Measurements from ENCODE around the gene PPP6R2. TPM values are rescaled to one million over a fixed set of nuclear protein-coding genes. Genes with fewer than 3 reads are reported as not detected.

The PPP6R2 gene, protein sequence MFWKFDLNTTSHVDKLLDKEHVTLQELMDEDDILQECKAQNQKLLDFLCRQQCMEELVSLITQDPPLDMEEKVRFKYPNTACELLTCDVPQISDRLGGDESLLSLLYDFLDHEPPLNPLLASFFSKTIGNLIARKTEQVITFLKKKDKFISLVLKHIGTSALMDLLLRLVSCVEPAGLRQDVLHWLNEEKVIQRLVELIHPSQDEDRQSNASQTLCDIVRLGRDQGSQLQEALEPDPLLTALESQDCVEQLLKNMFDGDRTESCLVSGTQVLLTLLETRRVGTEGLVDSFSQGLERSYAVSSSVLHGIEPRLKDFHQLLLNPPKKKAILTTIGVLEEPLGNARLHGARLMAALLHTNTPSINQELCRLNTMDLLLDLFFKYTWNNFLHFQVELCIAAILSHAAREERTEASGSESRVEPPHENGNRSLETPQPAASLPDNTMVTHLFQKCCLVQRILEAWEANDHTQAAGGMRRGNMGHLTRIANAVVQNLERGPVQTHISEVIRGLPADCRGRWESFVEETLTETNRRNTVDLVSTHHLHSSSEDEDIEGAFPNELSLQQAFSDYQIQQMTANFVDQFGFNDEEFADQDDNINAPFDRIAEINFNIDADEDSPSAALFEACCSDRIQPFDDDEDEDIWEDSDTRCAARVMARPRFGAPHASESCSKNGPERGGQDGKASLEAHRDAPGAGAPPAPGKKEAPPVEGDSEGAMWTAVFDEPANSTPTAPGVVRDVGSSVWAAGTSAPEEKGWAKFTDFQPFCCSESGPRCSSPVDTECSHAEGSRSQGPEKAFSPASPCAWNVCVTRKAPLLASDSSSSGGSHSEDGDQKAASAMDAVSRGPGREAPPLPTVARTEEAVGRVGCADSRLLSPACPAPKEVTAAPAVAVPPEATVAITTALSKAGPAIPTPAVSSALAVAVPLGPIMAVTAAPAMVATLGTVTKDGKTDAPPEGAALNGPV
- total RNA-seq: 10 to 100 TPM; 33.7 to 34.7 TPM

DNA sequence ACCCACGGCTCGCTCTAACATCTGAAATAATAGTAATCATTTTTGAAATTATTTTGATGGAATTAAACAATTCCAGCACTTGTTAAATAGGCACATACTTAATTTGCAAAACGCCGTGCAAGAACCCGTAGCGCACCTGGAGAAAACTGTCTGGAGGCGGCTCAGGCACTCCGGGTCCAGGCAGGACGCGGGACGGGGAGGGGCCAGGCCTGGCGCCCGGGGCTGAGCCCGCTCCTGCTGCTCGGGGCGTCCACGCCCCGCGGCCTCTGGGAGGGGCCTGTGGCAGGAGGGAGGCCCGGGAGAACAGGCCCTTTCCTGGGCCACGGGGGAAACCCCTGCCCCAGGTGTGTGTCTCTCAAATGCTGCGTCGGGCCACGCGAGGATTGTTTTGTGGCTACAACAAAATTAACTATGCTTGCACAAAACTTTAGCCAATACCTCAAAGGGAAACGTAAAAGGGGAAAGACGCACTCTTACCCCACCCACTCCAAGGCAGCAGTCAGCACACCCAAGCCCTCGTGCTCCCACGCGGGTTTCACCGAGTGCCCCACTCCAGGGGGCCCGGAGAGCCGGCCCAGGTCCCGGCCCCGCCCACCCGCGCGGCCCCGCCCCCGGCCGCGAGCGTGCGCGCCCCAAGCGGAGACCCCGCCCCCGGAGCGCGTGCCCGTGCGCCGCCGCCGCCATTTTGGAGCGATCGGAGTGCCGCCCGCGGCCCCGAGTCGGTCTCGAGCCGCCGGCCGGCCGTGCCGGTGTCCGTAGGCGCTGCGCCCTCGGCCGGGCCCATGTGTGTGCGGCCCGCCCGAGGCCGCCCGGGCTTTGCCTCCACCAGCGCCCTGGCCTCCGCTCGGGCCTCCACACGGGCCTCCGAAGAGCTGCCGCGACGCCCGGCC lies at the start of gene PPP6R2:
Gene PPP6R2 (plus strand): TSS at position 677 of the 890 bp plus-strand sequence. CDS start 50,582 bp downstream, outside the sequence.
- DNase-seq: peak; percentile 85
- intact Hi-C loops (cut with micrococcal nuclease): loop anchor here (1.0 to 2.0 kb wide), 6 partner anchors 16 to 278 kb away; partner anchors contain the start of genes DENND6B and NCAPH2
- CTCF ChIA-PET: interaction anchor here (0.7 to 2.3 kb wide), 13 partner anchors 10 to 278 kb away, joined by 3 to 25 read pairs (median 3); partner anchors contain the start of genes HDAC10 and SCO2
- Mint-ChIP-seq H3K36me3 (ENCODE audit: low read depth) (no peaks in the 10 kb centered on the region), H3K4me1 (ENCODE audit: low read depth) (peaks cover 8% of the 10 kb centered on the region), H3K9me3 (no peaks in the 10 kb centered on the region), H3K4me3 (peak within 1 kb of the TSS; percentile 71), H3K27me3 (ENCODE audit: low read depth) (no peaks in the 10 kb centered on the region), H3K27ac (peak within 1 kb of the TSS; percentile 82)

DNA sequence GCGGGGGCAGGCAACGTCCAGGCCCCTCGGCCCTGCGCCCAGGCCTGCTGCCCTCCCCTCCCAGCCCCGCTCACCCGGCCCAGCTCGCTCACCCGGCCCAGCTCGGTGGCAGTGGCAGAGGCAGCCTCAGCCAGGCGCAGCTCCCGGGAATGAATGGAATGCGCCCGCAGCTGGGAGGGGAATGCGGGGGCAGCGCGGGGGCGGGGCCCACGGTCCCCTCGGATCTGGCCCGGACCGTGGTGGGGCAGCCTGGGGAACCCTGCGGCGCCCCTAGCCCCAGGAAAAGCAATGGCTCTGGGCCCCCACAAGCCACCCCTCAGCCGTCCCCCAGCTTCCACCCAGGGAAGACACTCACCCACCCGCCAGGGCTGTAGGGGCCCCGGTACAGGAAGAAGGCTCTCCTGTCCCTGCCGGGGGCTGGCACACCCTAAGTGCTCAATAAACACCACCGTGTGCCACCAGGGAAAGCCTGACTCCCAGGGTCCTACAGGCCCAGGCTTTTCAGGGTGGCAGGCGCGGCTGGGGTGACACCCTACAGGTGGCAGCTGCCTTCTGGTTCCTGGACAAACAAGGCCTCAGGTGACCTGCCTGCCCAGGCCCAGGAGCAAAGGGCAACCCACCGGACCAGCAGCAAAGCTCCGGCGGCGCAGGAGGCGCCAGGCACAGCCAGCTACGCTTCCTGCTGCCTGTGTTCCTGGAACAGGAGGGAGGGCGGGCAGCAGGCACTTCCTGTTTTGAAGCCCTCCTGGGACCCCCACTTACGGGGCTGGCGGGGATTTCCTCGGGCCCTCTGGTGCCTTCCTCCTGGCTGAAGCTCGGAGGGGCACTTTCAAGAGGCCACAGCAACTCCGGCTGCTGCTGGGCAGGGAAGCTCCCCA lies 49.4 kb upstream of the PPP6R2 start:
- CTCF ChIA-PET: no interaction called here

DNA sequence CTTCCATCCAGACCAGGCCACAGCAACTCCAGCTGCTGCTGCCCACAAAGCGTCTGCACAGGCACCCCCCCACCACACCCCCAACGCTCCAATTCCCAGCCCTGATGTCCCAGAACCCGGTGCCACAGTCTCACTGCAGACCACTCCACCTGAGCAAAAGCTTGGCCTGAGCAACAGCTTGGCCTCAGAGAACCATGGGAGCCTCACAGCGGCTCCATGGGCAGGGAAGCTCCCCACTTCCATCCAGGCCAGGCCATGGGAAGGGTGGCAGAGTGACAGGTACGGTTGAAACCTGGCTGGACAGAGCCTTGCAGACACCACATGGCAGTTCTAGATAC lies 48.8 kb upstream of the PPP6R2 start:
- Mint-ChIP-seq H3K27ac (no peak overlapping the region), H3K27me3 (ENCODE audit: low read depth) (peaks cover 19% of the 10 kb centered on the region)

More for the DNA sequence above, 49.4 kb upstream of the PPP6R2 start:
- Mint-ChIP-seq H3K9me3 (no peaks in the 10 kb centered on the region), H3K4me3 (no peak overlapping the region), H3K36me3 (ENCODE audit: low read depth) (no peaks in the 10 kb centered on the region), H3K27me3 (ENCODE audit: low read depth) (peaks cover 15% of the 10 kb centered on the region), H3K27ac (no peak overlapping the region), H3K4me1 (ENCODE audit: low read depth) (peaks cover 6% of the 10 kb centered on the region)
- intact Hi-C loops (cut with micrococcal nuclease): no loop called here
- DNase-seq: no peak

DNA sequence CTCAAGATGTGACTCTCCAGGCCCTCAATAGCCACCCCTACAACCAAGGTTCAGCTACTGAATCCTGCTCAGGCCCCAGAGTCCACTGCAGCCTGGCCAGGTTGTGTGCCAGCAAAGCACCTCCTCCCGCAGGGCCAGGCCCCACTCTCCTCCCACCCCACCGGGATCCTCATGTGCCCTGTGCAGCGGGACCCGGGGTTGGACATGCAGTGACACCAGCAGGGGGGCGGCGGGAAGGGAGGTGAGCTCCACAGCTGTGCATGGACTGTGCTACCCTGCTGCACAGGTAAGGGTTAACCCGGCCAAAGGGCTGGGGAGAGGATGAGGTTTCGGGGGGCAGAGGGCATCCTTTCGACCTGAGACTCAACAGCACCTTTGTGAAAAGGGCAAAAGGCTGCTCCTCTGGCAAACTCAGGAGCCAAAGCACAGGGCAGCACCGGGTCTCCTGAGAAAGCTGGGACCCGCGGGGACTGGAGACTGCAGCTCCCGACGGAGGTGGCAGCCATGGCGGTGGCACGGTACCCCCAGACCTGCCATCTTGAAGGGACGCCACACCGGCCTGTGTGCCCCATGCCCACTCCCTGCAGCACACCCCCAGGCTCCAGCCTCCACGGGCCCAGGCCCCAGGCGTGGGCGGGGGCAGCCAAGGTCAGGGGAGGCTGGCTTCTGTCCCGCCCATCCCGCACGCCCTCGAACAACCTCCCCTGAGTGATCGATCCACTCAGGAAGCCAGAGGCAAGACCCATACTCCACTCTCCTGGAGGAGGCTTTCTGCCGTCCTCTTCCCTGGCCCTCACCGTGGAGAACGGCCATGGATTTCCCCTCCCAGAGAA lies 46.3 kb upstream of the PPP6R2 start:
- no peak overlapping the region for H3K4me3 Mint-ChIP-seq
- H3K36me3 Mint-ChIP-seq (ENCODE audit: low read depth): no peaks in the 10 kb centered on the region
- peaks cover 17% of the 10 kb centered on the region for H3K27me3 Mint-ChIP-seq (ENCODE audit: low read depth)
- no peak for DNase-seq
- CTCF ChIA-PET: no interaction called here
- intact Hi-C loops (cut with micrococcal nuclease): no loop called here
- no peaks in the 10 kb centered on the region for H3K9me3 Mint-ChIP-seq
- H3K4me1 Mint-ChIP-seq (ENCODE audit: low read depth): peaks cover 6% of the 10 kb centered on the region
- no peak overlapping the region for H3K27ac Mint-ChIP-seq

More for the DNA sequence above, 48.8 kb upstream of the PPP6R2 start:
- intact Hi-C loops (cut with micrococcal nuclease): no loop called here
- Mint-ChIP-seq H3K36me3 (ENCODE audit: low read depth) (no peaks in the 10 kb centered on the region), H3K4me1 (ENCODE audit: low read depth) (peaks cover 6% of the 10 kb centered on the region), H3K4me3 (no peak overlapping the region), H3K9me3 (no peaks in the 10 kb centered on the region)
- DNase-seq: no peak
- CTCF ChIA-PET: no interaction called here

DNA sequence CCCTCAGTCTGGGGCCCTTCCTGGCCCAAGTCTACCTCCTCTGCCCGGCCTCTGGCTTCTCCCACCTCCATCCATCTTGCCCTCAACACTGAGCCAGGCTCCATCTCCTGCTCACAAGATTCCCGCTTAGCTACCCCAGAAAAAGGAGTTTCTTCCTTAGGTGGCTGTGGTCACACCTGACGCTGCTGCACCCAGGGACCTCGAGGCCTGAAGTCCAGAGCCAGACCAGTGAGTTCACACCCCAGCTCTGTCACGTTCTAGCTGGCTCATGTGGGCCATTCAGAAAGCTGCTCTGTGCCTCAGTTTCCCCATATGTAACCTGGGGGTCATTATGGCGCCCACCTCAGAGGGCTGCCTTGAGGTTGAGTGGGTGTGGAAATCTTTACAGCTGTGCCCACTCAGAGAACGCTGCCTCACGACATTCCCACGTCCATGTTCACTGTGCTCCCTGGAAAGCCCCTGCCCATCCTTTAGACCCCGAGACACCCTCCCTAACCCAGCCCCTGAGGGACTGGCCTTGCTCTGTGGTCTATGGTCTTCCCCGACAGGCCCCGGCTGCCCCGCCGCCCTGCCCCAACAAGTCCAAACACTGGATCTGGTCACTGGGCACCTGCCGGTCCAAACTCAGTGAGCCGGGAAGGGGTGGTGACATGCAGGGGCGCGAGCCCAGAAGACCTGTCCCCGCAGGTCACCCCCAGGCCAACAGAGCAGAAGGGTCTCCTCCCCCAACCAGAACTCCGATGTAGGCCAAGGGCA lies 45.4 kb upstream of the PPP6R2 start:
- H3K36me3 Mint-ChIP-seq (ENCODE audit: low read depth): no peaks in the 10 kb centered on the region
- H3K9me3 Mint-ChIP-seq: no peaks in the 10 kb centered on the region
- CTCF ChIA-PET: no interaction called here
- H3K4me3 Mint-ChIP-seq: no peak overlapping the region
- no peak for DNase-seq
- intact Hi-C loops (cut with micrococcal nuclease): no loop called here
- H3K27me3 Mint-ChIP-seq (ENCODE audit: low read depth): peaks cover 13% of the 10 kb centered on the region
- peaks cover 3% of the 10 kb centered on the region for H3K4me1 Mint-ChIP-seq (ENCODE audit: low read depth)
- no peak overlapping the region for H3K27ac Mint-ChIP-seq

DNA sequence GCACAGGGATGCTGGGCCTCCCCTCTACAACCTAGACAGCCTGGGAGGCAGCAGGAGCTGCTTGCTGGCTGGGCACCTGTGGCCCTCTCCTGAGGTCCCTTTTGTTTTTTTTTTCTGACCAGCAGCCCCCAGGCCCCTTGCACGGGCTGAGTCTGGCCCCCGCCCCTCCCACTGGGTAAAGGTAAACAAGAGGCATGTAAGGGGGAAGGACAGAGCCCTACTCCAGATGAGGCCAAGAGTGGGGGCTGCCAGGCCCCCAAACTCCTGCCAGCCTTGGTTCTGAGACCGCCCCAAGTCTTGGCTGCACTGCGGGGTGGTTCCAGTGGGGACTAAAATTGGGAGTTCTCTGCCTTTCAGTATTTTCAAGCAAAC lies 44.9 kb upstream of the PPP6R2 start:
- intact Hi-C loops (cut with micrococcal nuclease): no loop called here
- DNase-seq: no peak
- Mint-ChIP-seq H3K4me3 (no peak overlapping the region), H3K4me1 (ENCODE audit: low read depth) (no peaks in the 10 kb centered on the region), H3K36me3 (ENCODE audit: low read depth) (no peaks in the 10 kb centered on the region), H3K27me3 (ENCODE audit: low read depth) (peaks cover 13% of the 10 kb centered on the region), H3K9me3 (no peaks in the 10 kb centered on the region), H3K27ac (no peak overlapping the region)
- CTCF ChIA-PET: no interaction called here

DNA sequence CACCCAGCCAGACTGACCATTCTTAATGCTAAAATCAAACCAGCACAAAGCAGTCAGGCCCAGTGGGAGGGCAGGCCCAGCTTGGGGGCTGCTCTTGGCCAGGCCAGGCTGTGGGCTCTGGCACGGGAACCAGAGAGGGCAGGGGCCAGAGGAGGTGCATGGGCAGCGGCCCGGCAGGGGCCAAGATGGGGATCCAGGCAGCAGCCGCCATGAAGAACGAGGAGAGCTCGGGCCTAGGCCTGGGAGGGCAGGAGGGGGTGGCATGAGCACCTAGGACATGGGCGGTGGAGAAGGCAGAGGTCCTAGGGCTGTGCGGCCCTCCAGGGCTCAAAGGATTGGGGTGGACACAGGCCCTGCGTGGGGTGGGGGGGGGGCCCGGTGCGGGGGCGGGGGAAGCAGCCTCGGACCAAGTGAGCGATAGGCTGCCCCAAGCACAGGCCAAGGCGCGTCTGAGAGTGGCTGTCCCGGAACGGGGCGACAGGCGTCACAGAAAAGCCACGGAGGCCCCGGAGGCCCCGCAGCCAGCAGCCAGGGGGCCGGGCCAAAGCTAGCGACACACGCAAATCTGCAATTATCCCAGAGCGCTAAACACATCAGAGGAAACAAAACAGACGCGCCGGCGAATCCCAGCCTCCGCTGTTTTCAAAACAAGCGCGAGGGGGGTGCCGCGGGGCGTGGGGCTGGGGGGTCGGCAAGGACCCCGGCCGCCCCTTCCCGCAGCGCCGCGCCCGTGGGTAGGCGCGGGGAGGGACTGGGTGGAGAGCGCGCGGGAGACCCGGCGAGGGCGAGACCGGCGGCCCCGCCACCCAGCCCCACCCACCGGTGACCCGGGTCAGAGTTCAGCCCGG lies 44.0 kb upstream of the PPP6R2 start:
- Mint-ChIP-seq H3K36me3 (ENCODE audit: low read depth) (no peaks in the 10 kb centered on the region), H3K4me3 (no peak overlapping the region), H3K27ac (no peak overlapping the region), H3K4me1 (ENCODE audit: low read depth) (no peaks in the 10 kb centered on the region), H3K27me3 (ENCODE audit: low read depth) (peaks cover 13% of the 10 kb centered on the region), H3K9me3 (no peaks in the 10 kb centered on the region)
- DNase-seq: no peak
- CTCF ChIA-PET: interaction anchor here (1.0 kb wide), 1 partner anchor 43 kb away, joined by 3 read pairs; no protein-coding TSS in a partner anchor
- intact Hi-C loops (cut with micrococcal nuclease): no loop called here

DNA sequence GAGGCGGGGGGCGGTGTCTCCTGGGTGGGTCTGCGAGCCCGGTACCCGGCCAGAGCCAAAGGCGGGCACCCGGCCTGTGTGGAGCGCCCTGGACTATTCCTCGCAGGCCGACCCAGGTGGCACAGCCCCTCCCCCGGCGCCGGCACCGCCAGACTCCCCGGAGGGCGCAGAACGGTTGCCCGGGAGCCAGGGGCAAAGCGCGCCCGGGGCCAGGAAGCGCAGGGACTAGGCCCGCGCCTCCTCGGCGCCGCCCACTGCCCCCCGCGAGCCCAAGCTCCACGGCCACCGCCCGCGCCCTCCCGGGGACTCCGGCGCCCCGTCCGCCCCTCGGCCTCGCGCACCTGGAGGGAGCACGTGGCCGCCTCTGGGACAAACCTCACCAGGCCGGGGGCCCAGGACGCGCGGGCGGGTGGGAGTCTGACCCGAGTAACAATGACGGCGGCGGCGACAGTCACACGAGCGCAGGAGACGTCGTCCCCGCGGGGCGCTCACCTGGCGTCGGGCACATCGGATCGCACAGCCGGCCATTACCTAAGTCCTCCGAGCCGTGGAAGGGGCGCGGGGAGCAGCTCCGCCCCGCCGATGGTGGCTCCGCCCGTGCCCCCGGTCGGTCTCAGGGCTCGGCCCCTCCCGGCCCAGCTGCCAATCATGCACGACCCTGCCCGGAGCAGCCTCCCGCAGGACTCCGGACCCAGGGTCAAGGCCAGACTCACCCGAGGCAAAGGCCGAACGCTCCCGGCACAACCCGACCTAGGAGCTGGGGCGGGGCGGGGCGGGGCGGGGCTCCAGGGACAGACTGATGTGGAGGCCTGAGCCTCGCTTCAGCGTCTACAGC lies 43.1 kb upstream of the PPP6R2 start:
- Mint-ChIP-seq H3K27me3 (ENCODE audit: low read depth) (peaks cover 15% of the 10 kb centered on the region), H3K4me1 (ENCODE audit: low read depth) (no peaks in the 10 kb centered on the region), H3K4me3 (no peak overlapping the region), H3K36me3 (ENCODE audit: low read depth) (no peaks in the 10 kb centered on the region), H3K9me3 (no peaks in the 10 kb centered on the region), H3K27ac (no peak overlapping the region)
- CTCF ChIA-PET: interaction anchor here (1.0 kb wide), 1 partner anchor 42 kb away, joined by 3 read pairs; no protein-coding TSS in a partner anchor
- no peak for DNase-seq
- intact Hi-C loops (cut with micrococcal nuclease): no loop called here

DNA sequence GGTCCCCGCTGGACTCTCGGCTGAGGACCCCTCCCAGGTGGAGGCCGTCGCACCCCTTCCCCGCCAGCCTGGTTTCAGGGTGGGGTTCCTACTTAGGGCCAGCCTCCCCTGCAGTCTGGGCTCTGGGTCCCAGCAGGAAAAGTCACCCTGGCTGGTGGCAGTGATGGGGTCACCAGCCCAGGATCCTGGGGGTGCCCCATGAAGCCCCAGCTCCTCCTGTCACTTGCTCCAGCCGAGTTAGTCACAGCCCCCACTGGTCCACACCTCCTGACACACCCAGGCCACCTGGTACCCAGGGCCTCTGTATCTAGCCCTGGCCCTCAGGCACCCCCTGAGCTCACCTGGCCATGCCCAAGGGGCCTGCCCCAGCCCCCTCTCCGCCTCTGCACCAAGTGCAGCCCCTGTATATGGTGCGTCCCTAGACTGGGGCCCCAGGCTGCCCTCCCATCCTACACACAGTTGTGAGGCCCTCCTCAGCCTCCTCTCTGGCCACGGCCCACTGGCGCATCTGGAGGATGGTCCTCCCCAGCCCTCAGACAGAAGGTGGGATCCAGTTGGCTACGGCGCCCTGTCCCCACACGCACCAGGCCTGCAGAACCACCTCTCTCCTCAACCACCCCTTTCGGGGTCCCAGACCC lies 42.4 kb upstream of the PPP6R2 start:
- CTCF ChIA-PET: no interaction called here
- Mint-ChIP-seq H3K4me1 (ENCODE audit: low read depth) (no peaks in the 10 kb centered on the region), H3K4me3 (no peak overlapping the region), H3K27ac (no peak overlapping the region), H3K9me3 (no peaks in the 10 kb centered on the region), H3K27me3 (ENCODE audit: low read depth) (peaks cover 15% of the 10 kb centered on the region), H3K36me3 (ENCODE audit: low read depth) (no peaks in the 10 kb centered on the region)
- intact Hi-C loops (cut with micrococcal nuclease): no loop called here
- no peak for DNase-seq

Measured in activated naive CD4-positive, alpha-beta T cell treated with anti-CD3 and anti-CD28 coated beads for 36 hours (primary cell).